Stimulated activated CD8-positive, alpha-beta memory T cell treated with anti-CD3 and anti-CD28 coated beads, Interleukin-4, amount 100 ng/mL, for 48 hours (primary cell): ENCODE measurements around the gene MNAT1.

Source experiments
- DNase-seq: peaks from one replicate; pipeline ENCODE4 v3.0.0-alpha.2; 2020

The MNAT1 gene

GRCh38 chr14:60973070-60973469 lies 238.5 kb downstream of the MNAT1 start:
- no peak for DNase-seq

- DNase-seq = no peak
These were observed 239.6 kb downstream of the MNAT1 start for GRCh38 chr14:60974090-60974651.

- no peak for DNase-seq
These were observed 241.0 kb downstream of the MNAT1 start for GRCh38 chr14:60975551-60975950.

- DNase-seq = no peak
These were observed 243.3 kb downstream of the MNAT1 start for GRCh38 chr14:60977847-60978246.

- DNase-seq = peak; percentile 96
These were observed 246.5 kb downstream of the MNAT1 start, which contains the start of the genes SLC38A6 and TRMT5 for GRCh38 chr14:60980811-60981632. Gene SLC38A6 (plus strand): TSS chr14:60981245. CDS start chr14:60981278, 33 bp downstream. Gene TRMT5 (minus strand): TSS chr14:60981079. CDS start chr14:60980973, 106 bp downstream.

GRCh38 chr14:60981633-60982455 lies 247.3 kb downstream of the MNAT1 start:
- no peak for DNase-seq

GRCh38 chr14:60984196-60984595 lies 249.6 kb downstream of the MNAT1 start:
- no peak for DNase-seq

- DNase-seq = no peak
These were observed 251.9 kb downstream of the MNAT1 start for GRCh38 chr14:60986500-60986899.

- no peak for DNase-seq
These were observed 255.0 kb downstream of the MNAT1 start for GRCh38 chr14:60989599-60989998.

- no peak for DNase-seq
These were observed 264.1 kb downstream of the MNAT1 start for GRCh38 chr14:60998617-60999016.

- DNase-seq = no peak
These were observed 265.0 kb downstream of the MNAT1 start for GRCh38 chr14:60999536-60999935.

- DNase-seq = no peak
These were observed 269.0 kb downstream of the MNAT1 start for GRCh38 chr14:61003571-61003970.

- DNase-seq = no peak
These were observed 285.0 kb downstream of the MNAT1 start for GRCh38 chr14:61019537-61019936.
